Hepatic stellate cell (primary cell): ENCODE measurements around the gene ACTL8.

ENCODE experiments used
- DNase-seq: peaks from one replicate; pipeline ENCODE4 v3.0.0; 2011; ENCODE audit warnings: low spot score

ACTL8 gene

DNA sequence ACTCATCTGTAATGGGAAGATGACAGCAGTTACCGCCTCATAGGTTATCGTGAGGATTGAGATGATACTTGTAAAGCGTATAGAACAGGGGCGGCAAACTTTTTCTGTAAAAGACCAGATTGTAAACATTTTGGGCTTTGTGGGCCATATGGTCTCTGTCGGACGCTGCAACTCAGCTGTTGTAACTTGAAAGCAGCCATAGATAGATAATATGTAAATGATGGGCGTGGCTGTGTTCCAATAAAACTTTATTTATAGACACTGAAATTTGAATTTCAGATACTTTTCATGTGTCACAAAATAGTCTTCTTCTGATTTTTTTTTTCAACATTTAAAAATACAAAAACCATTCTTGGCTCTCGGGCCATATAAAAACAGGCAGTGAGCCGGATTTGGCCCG lies 15.8 kb downstream of the ACTL8 start:
- DNase-seq: no peak

DNA sequence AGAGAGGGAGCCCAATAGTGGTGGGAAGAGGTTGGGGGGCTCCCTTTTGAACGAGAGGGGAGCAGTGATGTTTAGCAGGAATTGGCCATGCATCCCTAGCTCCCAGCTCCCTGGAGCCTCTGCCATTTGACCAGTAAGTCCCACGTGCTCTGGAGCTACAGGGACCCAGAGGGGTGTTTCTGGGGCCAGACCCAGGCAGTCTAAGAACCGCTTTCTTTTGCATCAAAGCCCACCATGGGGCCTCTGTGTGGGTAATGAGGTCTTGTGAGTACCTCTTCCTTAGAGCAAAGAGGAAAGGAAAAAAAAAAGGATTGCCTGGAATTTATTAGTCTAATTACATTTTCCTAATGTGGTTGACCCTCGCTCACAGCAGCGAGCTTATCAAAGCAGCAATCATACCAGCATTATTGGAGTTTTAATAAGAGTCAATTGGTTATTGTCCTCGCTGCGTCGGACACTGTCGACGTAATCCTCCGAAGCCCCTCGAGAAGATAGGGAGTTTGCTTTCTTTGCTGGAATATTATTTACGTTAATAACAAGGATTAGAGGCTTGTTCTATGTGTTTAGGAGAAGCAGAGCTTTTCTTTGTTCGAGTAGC lies 17.6 kb downstream of the ACTL8 start:
- DNase-seq: no peak

DNA sequence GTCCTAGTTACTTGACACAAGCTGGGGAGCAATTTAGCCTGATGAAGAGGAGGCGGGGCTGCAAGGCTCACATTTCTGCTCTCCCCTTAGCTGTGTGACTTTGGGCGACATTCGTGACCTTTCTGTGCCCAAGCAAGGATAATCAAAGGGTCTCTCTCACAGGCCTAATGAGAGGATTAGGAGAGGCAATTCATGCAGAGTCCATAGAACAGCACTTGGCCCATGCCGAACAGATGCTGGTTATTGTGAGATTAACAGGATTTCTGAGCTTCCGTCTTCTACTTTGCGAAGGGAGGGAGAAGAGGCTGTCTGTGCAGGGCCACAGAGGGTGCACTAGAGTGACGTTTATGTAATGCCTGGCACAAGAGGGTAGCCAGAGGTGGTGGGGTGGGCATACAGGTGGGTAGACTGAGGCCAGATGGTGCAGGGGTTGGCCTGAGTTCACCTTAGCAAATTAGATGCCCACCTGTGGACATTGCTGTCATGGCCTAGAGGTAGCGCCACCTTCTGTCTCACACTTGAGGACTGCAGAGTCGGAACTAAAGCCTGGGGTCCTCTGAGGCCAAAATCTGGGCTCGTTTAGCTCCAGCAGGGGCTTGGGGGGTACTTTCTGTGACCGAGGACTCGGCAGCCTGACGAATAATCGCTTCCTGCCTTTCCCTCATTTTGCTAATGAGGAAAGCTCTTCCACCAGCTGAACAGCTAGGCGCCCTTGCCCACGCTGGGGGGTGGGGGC lies 18.6 kb downstream of the ACTL8 start:
- no peak for DNase-seq

DNA sequence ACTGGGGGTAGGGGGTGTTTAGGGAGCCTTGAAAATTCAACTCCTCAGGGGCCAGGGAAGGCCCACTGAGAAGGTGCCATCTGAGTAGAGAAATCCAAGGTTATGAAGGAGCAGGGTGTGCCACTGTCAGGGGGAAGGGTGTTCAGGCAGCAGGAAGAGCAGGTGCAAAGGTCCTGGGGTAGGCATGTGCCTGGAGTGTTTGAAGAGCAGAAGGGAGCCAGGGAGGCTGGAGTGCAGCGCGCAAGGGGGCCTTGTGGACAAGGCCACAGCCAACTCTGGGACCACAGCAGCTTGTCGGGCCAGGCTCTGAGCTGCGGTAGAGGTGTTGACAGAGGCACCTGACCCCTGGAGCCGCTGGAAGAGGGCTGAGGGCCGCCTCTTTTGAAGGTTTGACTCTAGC lies 19.3 kb downstream of the ACTL8 start:
- no peak for DNase-seq

DNA sequence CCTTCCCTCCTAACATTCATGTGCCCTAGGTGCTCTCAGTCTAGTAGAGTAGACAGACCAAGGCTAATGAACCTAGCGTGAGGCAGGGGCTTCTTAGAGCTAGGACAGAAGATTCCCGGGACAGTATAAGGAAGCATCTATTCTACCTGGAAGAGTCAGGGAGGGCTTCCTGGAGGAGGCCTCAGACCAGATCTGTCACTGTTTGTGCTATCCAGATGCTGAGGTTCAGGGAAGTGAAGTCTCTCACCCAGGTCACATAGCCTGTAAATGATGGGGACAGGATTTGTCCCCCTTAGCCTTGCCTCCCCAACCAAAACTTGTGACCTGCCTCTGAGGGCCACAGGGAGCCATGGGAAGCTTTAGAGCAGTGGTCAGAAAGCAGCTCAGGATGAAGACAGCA lies 20.7 kb downstream of the ACTL8 start:
- no peak for DNase-seq

DNA sequence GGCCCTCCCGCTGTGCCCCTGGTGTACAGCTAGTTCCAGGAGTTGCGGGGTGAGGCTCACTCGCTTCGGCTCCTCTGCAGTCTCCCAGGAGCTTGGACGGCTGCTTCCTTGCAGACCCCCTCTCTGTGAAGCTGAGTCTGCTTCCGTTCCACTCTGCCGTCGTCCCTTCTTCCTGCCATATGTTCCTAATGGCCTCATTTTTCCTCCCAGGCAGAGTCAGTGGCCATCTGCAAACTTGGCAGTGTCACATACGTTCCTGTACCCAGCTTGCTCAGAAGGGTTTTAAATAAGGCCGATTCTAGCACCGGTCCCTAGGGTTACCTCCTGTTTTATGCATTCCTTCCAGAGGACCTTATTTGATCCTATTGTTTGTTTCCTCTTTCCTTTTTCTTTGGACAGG lies 21.3 kb downstream of the ACTL8 start:
- no peak for DNase-seq

DNA sequence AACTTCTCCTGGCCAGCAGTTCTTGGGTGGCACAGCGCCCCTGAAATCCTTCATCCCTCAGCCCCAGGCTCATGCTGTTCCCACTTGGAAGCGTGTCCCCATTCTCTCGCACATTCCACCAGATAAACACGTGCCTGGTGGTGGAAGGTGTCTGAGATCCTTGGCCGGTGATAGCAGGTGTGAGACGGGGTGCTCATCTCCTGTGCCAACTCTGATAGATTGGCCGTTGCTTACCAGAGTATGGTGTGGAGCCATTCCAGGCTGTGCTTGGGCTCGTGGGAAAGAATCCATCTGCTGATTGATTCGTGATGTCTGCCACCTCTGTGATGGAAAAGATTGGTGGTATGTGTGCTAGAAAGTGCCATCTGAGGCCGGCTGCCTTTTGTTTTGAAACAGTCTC lies 22.2 kb downstream of the ACTL8 start:
- DNase-seq: no peak

DNA sequence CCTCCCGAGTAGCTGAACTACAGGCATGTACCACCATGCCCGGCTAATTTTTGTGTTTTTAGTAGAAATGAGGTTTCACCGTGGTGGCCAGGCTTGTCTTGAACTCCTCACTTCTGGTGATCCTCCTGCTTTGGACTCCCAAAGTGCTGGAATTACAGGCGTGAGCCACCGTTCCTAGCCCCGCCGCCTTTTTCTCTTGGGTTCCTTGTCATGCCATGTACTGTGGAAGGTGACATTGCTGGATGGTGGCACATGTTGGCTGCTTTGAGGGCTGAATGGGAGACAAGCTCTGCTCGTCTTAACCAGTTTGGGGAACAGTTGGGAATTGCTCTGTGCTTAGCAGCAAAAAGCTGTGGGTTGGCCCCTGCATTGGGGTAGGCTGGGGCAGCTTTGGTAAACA lies 22.7 kb downstream of the ACTL8 start:
- DNase-seq: no peak

DNA sequence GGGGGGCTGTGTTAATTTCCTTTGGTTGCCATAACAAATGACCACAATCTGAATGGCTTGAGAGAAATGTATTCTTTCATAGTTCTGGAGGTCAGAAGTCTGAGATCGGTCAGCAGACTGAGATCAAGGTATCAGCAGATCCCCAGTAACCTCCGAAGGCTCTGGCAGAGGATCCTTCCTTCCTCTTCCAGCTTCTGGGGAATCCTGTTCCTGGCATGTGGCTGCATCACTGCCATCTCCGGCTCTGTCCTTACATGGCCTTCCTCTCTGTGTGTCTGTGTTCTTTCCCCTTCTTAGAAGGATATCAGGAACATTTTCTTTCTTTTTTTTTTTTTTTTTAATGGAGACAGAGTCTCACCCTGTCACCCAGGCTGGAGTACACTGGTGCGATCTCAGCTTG lies 25.8 kb downstream of the ACTL8 start:
- no peak for DNase-seq

DNA sequence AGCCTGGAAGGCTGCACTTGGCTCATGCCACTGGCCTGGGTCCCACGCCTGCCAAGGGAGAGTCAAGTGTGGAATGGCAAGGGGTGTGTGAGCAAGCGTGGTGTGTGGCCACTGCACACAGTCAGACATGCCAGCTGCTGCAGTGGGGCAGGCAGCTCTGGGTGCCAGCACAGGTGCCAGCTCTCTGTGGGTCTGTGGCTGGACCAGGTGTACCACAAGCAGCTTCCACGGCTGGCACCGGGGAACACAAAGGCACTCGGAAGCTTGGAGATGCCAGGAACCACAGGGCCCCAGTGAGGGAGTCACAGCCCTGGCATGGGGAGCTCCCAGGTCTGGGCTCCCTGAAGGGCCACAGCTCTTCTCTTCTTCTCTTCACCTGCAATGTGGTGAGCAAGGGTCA lies 34.8 kb downstream of the ACTL8 start:
- DNase-seq: no peak

DNA sequence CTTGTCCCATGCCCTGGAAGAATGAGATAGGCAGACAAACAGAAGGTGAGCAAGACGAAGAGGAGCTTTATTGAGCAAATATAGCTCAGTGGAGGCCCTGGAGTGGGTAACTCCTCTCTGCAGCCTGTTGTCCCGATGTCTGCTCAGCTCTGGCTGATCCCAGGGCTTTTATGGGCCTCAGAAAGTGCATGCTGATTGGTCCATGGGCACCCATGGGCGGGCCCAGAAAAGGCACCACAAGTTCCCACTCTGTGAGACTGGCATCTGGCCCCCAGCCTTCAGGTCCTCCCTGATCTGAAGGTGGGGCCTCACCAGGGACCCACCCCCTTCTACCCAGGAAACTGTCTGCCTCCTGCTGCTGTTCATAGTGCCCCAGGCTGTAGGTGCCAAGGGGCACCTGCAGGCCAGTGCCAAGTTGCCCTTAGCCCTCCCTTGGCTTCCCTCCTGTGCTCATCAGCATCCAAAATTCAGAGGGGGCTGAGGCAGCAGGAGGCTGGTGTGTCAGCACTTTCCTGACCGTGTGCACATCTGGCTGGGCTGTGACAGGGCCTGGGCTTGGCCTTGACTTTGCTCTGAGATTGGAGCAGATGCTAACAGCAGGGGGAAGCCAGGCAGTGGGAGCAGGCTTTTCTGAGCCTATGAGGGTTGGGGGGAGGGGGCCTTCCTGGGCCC lies 35.4 kb downstream of the ACTL8 start:
- no peak for DNase-seq

DNA sequence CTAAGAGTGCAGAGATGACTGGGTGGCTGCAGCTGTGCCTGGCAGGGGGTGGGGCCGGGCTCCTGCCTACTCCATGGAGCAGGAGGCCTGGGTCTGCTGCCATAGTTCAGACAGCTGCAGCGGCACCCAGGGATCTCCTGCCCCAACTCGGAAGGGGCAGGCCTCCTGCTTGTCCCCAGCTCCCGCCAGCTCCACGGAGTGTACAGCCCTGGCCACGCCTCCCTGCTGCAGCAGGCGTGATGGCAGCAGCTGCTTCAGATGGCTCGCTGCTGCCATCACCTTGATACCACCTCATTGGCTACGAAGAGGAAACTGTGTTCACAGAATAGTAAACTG lies 35.9 kb downstream of the ACTL8 start:
- DNase-seq: no peak

DNA sequence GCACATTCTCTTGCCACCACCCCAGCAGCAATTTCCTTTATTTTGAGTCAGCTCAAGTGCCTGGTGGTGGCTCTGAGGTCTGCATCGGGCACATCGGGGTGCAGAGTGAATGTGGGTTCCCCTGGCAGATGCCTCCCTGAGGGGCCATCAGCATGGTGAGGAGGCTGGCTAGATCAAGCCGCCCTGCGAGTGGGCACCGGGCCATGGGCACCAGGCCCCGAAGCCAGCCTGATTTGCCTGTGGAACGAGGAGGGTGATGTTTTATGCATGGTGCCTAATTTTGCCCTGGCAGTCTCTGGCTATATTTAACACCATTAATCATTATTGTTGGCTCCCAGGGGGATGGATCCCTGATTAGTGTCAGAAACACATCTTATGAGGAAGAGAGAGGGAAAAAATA lies 36.3 kb downstream of the ACTL8 start:
- no peak for DNase-seq

DNA sequence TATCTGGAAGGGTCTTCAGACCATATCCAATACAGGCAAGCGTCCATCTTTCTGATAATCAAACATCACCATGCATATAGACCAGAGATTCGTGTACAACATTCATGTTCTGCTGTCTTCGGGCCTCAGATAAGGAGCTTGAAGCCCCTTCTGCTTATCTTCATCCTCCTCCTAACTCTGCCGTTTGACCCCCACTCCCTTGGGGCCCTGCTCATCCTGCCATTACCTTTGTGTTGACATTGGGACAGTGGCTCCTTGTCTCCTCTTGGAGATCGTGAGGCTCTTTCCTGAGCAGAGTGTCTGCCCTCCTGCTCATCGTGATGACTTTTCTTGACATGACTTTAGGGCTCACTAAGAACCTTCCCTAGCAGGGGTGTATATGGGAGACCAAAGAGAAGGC lies 37.3 kb downstream of the ACTL8 start:
- DNase-seq: no peak

DNA sequence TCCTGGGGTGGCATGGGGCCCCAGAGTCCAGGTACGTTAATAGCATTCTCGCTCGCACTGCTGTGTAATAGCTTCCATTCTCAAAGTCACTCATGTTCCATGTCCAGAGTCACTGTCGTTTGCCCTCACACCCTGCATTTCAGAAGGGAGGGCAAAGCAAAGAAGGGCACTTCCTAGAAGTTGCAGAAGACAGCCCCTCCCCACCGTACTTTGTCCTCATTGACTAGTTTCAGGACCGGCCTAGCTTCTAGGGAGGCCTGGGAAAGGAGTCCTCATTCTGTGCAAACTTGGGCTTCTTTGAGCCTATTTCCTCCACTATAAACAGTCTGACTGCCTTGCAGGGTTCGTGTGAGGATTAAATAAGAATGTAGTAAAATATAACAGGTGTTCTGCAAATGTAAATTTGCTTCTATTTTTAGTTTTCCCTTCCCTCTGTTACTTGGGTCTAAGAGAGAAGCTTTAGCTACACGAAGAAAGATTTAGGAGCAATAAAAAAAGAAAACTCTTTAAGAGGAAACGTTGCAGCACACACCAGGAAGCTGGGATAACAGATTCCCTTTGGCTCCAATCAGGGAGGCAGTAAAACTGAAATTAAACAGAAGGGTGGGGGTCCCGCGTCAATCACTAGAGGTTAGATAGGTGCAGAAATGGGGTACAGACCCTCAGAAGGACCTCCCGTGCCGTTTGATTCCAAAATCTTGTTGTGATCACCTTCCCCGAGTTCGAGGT lies 40.1 kb downstream of the ACTL8 start:
- no peak for DNase-seq

DNA sequence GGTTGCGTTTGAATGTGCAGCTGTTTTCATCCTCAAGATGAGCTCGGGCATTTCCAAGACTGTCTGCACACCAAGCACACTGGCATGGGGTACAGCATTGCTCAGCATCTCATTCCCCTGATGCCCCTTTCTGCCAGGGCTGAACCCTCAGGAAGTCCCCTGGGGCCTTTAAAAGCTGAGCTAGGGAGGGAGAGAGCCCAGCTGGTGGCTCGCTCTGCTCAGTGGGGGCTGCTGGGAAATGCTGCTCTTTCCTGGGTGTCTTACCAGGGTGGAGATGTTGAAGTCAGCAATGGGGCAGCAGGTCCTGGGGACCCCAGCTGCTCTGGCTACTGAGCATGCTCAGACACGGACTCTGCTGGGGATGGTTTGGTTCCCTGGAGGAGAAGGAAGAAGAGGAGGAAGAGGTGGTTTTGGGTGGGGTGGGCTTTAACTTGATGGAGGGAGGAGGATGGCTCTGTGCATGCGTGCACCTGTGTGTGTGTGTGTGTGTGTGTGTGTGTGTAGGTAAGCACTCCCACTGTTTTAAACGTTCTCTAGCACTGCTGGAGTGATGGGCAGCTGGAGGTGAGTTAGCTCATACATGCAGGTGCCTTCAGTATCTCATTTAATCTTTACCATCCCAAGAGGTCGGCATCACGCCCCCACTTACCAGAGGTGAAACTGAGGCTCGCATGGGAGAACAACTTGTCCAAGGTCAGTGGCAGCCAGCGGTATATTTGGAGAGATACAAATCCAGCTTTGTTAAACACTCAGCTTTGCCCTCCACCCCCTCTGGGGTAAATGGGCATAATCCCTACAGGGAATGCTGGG lies 40.9 kb downstream of the ACTL8 start:
- no peak for DNase-seq

DNA sequence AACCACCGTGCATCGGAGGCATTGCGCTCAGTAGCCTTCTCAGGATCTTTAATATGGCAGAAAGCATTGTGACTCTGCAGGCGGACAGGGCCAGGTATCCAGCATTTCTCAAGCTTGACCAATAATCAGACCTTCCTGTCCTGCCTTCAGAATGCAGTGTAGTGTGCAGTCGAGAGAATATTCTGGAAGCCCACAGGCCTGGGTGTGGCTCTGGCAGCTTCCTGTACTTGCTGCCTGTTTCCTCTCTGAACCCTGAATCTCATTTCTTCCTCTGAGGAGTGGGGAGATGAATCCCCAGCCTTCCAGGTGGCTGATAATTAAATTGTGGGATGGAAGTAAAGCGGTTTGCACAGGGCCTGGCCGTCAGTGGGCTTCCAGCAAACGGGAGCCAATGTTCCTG lies 42.3 kb downstream of the ACTL8 start:
- DNase-seq: no peak

DNA sequence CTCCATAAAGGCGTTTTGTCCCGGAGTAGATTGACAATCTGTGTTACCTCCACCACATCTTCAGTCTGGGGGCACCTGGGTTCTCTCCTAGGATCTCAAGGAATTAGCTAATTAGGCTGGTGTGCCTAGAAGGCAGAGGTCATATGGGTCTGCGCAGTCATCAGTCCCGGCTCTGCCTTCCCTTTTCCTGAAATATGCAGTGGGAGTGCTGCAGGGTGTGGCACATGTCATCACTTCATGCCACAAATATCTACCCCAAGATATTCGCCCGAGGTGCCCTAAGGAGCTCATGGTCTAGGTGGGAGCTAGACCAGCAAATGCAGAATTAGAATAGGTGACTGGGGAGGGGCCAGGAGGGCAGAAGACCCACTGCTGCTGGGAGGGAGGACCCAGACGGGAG lies 42.9 kb downstream of the ACTL8 start:
- no peak for DNase-seq

DNA sequence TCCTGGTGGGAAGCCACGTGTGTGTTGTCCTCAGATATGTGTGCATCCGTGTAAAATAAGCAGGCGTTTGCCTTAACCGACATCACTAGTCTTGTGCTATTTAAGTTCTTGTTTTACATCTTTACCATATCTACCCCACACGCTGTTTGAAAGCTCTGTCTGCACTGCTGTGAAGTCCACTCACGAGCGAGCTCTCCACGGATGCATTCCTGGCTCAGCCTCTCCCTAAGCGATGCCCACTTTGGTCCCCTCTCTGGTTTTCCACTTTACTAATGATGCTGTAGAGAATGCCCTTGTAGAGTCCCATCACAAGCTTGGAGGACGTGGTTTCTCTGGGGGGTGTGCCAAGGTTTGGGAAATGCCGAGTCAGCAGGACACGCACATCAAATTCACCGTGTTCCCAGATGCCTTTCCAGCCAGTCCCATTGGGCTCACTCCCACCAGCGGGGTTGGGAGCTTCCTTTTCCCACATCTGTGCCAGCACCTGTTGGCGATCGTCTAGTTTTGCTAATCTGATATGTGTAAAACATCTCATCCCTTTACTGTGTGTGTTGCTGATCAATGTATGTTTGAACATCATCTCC lies 43.8 kb downstream of the ACTL8 start:
- no peak for DNase-seq

DNA sequence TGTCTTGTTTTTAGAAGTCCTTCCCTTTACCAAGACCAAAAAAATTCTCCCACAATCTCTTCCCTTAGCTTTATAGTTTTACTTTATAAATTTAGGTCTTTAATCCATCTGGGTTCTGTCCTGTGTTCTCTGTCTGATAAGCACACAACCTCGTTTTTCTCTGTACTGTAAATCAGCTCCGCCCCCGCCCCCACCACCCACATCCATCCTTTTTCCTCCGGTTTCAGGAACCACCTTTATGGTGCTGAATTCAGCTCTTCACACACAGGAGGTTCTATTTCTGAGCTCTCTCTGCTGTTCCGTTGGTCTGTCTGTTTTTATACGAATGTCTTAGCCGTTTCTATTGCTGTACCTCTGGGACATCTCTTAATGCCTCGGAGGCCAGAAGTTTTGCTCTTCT lies 44.5 kb downstream of the ACTL8 start:
- DNase-seq: no peak

DNA sequence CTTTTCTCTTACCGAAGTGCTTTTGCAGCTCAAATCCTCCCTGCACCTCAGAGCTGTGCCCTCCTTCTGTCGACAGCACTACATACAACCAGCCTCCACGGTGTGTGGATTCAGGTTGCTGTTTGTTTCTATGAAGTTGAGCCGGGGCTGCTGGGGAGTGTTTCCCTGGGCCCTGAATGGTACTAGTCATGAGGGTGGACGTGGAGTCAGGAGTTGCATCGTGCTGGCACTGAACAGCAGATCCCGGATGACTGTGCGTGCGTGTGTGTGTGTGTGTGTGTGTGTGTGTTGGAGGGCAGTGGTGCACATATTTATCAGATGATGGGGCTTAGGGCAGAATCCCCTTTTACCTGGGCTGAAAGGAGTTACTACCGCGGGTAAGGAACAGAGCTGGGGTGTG lies 47.0 kb downstream of the ACTL8 start:
- peak; percentile 35 for DNase-seq

DNA sequence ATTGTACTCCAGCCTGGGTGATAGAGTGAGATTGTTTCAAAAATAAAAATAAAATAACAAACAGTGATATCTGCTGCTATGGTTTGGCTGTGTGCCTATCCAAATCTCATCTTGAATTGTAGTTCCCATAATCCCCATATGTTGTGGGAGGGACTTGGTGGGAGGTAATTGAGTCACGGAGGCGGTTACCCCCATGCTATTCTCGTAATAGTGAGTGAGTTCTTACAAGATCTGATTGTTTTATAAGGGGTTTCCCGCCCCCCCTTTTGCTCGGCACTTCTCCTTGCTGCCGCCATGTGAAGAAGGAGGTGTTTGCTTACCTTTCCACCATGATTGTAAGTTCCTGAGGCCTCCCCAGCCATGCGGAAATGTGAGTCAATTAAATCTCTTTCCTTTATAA lies 47.8 kb downstream of the ACTL8 start:
- no peak for DNase-seq
